ENCODE measurements around the gene TEX2.

- TF ChIP-seq POLR2A (IDR thresholded peaks at IDR 0.05) (no peak), CTCF (IDR thresholded peaks at IDR 0.05) (no peak), POLR2AphosphoS5 (IDR thresholded peaks at IDR 0.05) (no peak)
Observed at GRCh38 chr17:64165347-64165746, 97.7 kb downstream of the TEX2 start.
